Hematopoietic multipotent progenitor cell treated with erythropoietin and hydrocortisone succinate and interleukin-3 and kit ligand, for 6 days (in vitro differentiated cells): ENCODE measurements around the gene DDX21.
"Not testable (repeated sequence)": the region's sequence is repeated elsewhere in the genome, so short reads cannot be mapped to it uniquely, and the experiment has no call there.

Experiments
- DNase-seq: peaks from one replicate; pipeline ENCODE4 v3.0.0-alpha.2; 2015

The DDX21 gene

DNA sequence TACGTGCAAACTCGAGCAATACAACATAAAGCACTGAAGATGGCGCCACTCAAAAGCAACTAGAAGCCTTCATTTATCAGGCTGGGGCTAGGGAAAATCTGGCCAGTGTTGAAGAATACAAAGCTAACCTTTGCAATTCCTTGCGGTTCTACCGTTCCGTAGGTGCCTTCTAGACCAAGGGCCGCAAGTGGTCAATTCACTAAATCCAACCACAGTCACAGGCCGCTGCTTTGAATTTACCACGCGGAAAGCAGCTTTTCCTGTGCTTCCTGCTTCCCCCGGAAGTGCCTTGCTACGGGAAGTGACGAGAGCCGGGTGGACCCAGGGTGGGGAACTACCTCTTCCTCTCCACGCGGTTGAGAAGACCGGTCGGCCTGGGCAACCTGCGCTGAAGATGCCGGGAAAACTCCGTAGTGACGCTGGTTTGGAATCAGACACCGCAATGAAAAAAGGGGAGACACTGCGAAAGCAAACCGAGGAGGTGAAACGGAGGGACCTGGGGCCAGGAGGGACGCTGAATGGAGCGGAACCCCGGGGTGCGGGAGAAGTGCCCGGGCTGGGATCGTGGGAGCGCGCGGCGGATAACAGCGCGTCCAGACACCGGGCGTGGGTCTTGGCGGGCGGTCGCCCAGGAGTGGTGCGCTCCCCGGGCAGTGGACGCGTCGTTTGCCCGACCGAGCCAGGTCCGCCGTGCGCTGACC, at the start of gene DDX21:
Gene DDX21, plus strand, starts transcription at position 339 of the 701 bp plus-strand sequence. Its CDS starts 56 bp downstream, at position 395.
- DNase-seq = peak; percentile 98

DNA sequence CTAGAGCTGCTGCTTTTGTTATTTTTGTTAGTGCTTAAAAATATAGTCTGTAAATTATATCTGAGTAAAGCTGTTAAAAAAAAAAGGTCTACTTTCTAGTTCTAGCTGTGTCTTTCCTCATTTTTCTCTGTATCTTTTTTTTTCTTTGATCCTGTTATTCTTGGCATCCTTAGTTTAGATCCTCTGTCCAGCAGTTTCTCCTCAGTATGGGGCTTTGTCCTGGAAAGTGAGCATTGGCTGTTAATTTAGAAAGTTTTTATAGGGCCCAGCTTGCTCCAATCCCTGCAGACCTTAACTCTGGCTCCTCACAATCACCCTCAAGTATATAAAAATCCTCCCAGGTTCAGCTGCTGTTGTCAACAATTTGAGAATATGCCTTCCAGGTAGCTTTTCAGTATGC, 31.4 kb upstream of the DDX21 start:
- DNase-seq = no peak

DNA sequence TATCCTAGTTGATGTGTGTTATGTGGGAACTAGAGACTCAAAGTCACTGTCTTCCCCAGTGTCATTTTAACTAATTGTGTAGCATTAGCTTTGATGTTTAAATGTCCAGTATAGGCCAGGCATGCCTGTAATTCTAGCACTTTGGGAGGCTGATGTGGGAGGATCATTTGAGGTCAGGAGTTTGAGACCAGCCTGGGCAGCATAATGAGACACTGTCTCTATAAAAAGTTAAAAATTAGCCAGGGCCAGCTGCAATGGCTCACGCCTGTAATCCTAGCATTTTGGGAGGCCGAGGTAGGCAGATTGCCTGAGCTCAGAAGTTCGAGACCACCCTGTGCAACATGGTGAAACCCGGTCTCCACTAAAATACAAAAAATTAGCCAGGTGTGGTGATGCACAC, 30.5 kb upstream of the DDX21 start:
- DNase-seq = no peak

DNA sequence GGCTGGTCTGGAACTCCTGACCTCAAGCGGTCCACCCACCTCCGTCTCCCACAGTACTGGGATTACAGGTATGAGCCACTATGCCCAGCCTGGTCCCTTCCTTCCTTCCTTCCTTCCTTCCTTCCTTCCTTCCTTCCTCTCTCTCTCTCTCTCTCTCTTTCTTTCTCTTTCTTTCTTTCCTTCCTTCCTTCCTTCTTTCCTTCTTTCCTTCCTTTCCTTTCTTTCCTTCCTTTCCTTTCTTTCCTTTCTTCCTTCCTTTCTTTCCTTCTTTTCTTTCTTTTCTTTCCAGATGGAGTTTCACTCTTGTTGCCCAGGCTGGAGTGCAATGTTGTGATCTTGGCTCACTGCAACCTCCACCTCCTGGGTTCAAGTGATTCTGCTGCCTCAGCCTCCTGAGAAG, 26.8 kb upstream of the DDX21 start:
- not testable (repeated sequence) for DNase-seq

DNA sequence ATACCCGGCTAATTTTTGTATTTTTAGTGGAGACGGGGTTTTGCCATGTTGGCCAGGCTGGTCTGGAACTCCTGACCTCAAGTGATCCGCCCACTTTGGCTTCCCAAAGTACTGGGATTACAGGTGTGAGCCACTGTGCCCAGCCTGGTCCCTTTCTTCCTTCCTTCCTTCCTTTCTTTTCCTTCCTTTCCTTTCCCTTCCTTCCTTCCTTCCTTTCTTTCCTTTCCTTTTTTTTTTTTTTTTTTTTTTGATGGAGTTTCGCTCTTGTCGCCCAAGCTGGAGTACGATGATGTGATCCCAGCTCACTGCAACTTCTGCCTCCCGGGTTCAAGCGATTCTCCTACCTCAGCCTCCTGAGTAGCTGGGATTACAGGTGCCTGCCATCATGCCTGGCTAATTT, 26.1 kb upstream of the DDX21 start:
- DNase-seq = not testable (repeated sequence)

DNA sequence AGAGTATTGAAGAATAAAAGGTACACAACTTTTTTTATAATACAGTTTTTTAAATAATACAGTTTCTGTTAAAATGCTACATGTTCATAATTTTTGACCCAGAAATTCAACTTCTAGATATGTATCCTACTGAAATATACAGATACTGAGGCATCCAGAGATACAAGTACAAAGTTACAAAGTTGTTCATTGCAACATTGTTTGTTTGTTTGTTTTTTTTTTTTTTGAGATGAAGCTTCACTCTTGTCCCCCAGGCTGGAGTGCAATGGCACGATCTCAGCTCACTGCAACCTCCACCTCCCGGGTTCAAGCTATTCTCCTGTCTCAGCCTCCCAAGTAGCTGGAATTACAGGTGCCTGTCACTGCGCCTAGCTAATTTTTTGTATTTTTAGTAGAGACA, 23.1 kb upstream of the DDX21 start:
- not testable (repeated sequence) for DNase-seq

DNA sequence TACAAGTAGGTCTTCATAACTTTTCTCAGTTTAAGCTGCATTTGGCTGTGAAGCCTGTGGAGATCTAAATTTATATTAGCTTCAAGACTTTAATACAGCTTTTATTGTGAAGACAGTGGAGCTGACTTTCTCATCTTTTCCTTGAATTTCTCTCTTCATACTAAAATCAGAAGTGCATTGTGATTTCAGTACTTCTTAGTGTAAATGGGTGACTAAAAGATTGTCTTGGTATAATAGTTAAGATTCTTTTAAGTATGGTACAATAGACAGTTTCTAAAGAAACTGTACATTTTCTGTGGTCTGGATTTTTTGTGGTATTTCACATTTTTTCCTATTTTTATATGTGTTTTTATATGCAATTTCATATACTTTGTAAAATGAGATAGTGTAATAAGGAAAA, 21.0 kb upstream of the DDX21 start:
- DNase-seq = no peak

DNA sequence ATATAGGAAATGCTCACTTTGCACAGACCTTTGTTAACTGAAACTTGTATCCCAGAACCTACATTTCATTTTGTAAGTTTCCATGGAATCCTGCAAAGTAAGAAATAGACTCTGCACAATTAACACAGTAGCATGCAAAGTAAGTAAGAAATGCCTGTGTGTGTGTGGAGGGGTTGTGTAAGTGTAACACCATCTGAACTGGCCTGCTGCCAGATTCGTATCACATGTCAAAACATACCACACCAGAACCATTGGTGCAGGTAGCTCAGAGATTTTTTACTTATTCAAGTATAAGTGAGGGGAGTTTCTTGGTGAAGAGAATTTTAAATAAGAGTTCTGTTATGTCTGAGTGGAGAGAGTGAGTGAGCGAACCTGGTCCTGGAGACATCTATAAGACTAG, 17.9 kb upstream of the DDX21 start:
- peak; percentile 33 for DNase-seq

DNA sequence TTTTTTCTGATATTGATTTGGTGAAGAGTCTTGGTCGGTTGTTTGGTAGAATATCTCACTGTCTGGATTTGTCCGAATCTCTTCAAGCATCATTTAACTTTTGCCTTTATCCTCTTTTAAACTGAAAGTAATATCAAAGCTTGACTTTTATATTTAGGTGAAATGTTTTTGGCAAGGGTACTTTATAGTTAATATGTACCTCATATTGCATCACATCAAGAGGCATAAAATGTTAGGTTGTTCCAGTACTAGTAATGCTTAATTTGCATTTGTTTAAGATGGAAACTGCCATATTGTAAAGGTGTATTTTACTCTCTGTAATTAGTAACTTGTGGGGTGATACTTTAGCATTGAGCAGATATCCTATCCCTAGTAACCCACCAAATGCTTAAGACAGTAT, 17.1 kb upstream of the DDX21 start:
- no peak for DNase-seq

DNA sequence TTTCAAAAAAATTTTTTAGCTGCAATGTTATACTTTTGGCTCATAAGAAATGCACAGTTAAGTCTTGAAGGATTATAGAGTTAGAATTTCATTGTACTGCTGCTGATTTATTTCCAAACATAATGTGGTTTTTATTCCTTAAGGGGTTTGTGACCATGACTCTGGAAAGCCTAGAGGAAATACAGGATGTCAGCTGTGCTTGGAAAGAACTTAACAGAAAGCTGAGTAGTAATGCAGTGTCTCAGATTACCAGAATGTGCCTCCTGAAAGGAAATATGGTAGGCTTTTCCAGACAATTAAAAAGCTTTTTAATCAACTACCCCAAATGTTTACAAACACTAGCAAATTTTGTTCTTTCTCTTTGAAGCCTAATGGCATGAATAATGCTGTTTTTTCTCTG, 15.1 kb upstream of the DDX21 start:
- DNase-seq = not testable (repeated sequence)

DNA sequence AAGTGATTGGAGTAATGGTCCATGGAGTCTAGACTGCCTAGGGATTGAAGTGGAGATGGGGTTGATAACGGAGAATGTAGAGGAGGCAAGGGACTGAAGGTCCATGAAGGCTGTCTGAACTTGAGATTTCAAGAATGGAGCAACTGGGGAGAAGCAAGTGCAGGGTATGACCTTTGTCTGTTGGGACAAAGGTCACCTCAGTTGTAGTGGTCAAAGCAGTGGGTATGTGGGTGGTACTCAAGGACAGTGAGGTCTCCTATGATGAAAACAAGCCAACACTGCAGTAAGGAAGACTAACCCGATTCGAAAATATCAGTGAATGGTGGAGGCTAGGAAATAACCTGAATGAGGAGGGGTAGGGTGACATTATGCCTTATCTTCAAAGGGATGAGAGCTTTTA, 5.4 kb upstream of the DDX21 start:
- DNase-seq = no peak

DNA sequence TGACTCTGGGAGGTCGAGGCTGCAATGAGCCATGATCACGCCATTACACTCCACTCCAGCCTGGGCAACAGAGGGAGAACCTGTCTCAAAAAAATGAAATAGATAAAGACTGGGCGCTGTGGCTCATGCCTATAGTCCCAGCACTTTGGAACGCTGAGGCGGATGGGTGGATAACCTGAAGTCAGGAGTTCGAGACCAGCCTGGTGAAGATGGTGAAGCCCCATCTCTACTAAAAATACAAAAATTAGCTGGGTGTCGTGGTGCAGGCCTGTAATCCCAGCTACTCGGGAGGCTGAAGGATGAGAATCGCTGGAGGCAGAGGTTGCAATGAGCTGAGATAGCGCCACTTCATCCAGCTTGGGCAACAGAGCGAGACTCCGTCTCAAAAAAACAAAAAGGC, 1.1 kb upstream of the DDX21 start:
- no peak for DNase-seq

DNA sequence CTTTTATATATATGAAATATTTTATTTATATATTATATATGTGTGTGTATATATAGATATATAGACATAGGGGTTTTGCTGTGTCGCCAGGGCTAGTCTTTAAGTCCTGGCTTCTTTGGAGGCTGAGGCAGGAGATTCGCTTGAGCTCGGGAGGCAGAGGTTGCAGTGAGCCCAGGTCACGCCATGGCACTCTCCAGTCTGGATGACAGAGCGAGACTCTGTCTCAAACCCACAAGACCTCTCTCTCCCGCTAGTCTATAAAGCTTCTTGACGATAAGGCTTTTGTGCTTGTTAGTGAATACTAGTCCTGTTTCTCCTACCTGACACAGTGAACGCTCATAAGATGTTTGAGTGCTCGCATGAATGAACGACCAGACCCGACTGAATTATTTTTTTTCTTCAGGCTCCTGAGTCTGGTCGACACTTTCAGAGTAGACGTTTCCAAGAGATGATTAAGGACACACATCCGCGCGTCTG, 577 bp upstream of the DDX21 start:
- DNase-seq = no peak

DNA sequence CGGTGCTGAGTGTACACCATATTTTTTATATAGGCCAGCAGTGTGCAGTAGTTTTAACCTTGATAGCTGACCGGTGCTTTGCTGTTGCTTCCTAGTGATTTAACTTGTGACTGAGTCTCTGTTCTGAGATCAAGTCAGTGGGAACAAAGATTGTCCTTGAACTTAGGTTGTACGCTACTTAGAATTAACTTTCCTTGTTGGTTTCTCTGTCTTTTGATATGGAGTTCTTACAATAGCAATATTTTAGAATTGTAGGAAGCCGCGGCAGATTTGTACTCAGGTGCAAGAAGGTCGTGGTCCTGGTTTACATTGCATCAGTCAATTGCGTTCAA, 1.3 kb downstream of the DDX21 start:
- no peak for DNase-seq

DNA sequence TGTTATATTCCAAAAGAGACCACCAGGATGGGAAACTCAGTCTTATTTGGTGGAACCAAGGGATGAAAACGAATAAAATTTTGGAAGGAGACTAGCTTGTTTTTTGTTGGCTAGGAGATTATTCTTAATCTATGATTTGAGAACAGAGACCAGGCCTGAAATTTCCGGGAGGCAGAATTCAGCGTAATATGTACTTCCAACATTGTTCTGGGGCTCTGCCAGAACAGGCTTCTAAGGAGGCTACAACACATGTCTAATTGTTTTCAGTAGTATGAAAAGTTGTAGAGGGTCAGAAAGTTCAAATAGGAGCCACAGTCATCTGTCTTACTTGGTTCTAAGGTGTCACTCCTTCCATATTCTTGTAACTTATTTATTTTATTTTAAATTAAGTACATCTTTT, 1.7 kb downstream of the DDX21 start:
- DNase-seq = no peak

DNA sequence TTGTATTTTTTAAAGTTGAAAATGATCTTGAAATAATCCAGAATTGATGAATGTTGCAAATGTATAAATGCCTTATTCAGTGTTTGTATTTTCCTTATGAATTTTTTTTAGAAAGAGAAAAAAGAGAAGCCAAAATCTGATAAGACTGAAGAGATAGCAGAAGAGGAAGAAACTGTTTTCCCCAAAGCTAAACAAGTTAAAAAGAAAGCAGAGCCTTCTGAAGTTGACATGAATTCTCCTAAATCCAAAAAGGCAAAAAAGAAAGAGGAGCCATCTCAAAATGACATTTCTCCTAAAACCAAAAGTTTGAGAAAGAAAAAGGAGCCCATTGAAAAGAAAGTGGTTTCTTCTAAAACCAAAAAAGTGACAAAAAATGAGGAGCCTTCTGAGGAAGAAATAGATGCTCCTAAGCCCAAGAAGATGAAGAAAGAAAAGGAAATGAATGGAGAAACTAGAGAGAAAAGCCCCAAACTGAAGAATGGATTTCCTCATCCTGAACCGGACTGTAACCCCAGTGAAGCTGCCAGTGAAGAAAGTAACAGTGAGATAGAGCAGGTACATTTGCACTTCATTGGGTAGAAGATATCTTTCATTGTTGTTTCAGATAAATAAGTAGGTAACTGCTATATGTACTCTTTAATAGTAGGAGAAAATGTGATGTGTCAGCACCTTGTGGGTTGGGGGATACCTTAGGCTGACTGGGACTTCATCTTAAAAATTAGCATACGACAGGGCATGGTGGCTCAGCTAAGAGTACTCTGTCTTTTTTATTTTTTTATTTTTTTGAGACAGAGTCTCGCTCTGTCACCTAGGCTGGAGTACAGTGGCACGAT, 3.9 kb downstream of the DDX21 start:
- DNase-seq = no peak

DNA sequence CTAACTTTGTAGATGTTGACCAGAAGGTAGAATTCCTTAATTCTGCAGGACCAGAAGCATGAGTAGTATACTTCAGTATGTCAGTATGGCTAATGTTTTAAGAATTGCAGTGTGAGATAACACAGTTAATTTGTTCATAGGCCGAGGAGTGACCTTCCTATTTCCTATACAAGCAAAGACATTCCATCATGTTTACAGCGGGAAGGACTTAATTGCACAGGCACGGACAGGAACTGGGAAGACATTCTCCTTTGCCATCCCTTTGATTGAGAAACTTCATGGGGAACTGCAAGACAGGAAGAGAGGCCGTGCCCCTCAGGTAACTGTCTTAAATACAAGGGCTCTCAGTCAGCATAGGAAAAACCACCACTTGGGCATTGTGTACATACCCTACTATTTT, 7.2 kb downstream of the DDX21 start:
- no peak for DNase-seq

DNA sequence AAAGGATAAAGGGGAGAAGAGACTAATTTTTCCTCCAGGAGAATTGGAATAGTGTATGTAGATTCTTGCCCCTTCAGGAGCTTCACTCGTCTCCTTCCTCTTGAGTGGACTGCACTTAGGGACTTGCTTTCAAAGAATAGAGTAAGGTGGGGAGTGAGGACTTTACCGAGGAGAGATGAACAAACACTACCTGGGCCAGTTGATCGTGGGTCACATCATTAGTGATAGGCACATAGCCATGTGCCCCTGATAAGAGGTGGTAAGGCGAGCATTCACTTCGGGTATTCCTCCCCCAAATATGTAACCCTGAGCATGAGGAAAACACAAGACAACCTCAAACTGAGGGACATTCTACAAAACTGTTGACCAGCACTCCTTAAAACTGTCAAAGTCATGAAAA, 18.0 kb downstream of the DDX21 start:
- no peak for DNase-seq

DNA sequence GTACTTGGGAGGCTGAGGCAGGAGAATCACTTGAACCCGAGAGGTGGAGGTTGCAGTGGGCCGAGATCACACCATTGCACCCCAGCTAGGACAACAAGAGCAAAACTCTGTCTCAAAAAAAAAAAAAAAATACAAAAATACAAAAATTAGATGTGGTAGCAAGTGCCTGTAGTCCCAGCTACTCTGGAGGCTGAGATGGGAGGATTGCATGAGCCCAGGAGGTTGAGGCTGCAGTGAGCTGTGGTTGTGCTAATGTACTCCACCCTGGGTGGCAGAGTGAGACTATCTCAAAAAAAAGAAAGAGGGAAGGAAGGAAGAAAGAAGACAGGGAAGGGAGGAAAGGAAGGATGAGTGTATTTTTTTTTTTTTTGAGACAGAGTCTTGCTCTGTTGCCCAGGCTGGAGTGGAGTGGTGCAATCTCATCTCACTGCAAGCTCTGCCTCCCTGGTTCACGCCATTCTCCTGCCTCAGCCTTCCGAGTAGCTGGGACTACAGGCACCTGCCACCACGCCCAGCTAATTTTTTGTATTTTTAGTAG, 20.0 kb downstream of the DDX21 start:
- not testable (repeated sequence) for DNase-seq

DNA sequence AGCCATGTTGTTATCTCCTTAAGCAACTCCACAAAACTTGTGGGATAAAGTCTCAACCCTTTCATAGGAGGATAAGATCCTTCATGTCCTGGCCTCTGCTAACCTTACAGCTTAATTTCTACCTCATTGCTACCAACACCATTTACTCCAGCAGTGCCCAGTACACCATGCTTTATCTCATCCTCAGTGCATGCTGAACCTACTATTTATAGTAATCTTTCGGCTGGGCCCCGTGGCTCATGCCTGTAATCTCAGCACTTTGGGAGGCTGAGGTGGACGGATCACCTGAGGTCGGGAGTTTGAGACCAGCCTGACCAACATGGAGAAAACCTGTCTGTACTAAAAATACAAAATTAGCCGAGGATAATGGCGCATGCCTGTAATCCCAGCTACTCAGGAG, 23.8 kb downstream of the DDX21 start:
- DNase-seq = not testable (repeated sequence)

DNA sequence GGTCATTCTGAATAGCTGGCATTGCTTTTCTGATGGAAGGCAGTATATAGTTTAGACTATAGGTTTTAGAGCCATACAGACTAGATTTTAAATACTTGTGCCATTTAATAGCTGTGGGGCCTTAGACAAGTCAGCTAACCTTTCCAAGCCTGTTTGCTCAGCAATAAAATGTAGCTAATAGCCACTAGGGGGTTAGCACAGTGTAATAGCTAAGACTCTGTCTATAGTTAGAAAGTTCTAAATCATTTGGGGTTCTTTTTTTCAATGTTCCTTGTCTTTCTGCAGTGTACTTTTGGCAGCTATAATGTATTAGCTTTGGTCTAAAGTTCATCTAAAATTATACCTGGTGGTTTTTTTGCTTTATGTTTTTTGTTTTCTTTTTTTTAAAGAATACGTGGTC, 25.1 kb downstream of the DDX21 start:
- peak; percentile 62 for DNase-seq

DNA sequence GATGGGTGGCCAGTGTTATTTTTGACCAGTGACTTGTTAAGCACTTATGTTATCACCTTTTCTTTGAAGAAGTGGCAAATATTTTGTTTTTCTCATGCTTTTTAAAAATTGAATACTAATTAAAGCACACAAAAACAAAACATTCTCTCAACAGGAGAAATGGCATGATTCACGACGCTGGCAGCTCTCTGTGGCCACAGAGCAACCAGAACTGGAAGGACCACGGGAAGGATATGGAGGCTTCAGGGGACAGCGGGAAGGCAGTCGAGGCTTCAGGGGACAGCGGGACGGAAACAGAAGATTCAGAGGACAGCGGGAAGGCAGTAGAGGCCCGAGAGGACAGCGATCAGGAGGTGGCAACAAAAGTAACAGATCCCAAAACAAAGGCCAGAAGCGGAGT, 26.4 kb downstream of the DDX21 start:
- DNase-seq = no peak

DNA sequence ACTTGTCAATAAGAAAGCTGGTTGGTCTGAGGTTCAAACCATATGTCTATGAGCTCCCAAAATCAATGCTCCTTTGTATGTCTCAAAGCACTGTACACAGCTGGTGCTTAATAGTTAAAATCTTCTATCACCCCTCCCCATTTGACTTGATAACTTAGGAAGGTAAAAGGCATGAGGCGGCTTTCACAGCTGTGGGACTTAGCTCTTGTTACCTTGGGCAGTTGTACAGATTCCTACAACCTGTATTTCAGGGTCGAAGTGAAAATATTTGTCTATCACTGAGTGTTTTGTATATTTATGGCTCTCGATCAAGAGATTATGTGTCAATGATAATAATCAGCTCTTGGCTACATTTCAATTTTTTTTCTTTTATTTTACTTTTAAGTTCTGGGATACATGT, 31.6 kb downstream of the DDX21 start:
- DNase-seq = no peak
